ENCODE results near the gene CCPG1.

Gene CCPG1

DNA sequence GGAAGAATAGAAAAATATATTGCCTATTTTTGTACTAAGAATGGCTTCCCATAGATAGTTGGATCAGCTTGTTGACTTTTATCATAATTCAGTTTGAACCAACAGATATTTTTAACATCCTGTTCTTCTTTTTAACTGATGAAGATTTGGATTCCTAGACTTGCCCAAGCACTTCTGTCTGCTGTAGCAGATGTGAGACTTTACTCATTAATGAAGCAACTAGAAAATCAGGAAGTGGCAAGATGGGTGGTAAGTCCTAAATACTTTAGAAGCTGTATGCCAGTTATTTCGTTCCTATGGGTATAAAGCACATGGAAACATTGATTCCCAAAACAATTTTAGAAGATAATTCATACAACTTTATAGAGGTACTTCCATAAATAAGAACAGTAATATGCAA lies 80.8 kb downstream of the CCPG1 start:
- no peak for DNase-seq
- H3K36me3 ChIP-seq: no peaks in the 10 kb centered on the region
- H3K4me1 ChIP-seq: 0 out of 2 replicates have a peak, but pooled peaks cover 3% of the 10 kb centered on the region

DNA sequence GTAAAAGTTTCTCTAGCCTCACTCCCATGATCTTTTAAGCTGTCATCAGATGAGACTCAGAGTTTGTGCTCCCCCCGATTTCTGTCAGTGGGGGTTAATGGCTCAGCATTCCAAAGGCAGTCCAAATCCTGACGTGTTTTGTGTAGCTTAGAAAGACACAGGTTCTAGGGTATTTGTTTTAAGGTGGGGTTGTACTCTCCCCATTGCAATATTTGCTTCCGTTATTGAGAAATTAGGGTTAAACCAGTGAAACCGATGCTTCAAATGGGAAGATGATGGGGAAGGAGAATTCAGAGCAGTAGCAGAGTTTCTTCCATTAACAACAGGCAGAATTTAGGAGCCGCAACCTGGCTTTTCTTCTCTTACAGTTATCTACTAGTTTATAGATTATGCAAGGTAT lies 85.7 kb downstream of the CCPG1 start:
- Histone ChIP-seq H3K9me3 (no peaks in the 10 kb centered on the region), H3K27me3 (no peaks in the 10 kb centered on the region), H3K4me3 (ENCODE audit: low read depth, low read length) (no peak overlapping the region), H3K36me3 (no peaks in the 10 kb centered on the region), H3K4me1 (0 out of 2 replicates have a peak, but pooled peaks cover 2% of the 10 kb centered on the region)
- TF ChIP-seq, protein P1, sequence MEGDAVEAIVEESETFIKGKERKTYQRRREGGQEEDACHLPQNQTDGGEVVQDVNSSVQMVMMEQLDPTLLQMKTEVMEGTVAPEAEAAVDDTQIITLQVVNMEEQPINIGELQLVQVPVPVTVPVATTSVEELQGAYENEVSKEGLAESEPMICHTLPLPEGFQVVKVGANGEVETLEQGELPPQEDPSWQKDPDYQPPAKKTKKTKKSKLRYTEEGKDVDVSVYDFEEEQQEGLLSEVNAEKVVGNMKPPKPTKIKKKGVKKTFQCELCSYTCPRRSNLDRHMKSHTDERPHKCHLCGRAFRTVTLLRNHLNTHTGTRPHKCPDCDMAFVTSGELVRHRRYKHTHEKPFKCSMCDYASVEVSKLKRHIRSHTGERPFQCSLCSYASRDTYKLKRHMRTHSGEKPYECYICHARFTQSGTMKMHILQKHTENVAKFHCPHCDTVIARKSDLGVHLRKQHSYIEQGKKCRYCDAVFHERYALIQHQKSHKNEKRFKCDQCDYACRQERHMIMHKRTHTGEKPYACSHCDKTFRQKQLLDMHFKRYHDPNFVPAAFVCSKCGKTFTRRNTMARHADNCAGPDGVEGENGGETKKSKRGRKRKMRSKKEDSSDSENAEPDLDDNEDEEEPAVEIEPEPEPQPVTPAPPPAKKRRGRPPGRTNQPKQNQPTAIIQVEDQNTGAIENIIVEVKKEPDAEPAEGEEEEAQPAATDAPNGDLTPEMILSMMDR (IDR thresholded peaks at IDR 0.05; ENCODE audit: low read depth, low read length): no peak
- no peak for DNase-seq

More for the DNA sequence above, 80.8 kb downstream of the CCPG1 start:
- H3K27me3 ChIP-seq: no peaks in the 10 kb centered on the region
- TF ChIP-seq, protein P1 (IDR thresholded peaks at IDR 0.05; ENCODE audit: low read depth, low read length): no peak
- no peak overlapping the region for H3K4me3 ChIP-seq (ENCODE audit: low read depth, low read length)
- H3K9me3 ChIP-seq: no peaks in the 10 kb centered on the region

GRCh38 chr15:55320963-55321362 lies 87.2 kb downstream of the CCPG1 start:
- Histone ChIP-seq H3K4me3 (ENCODE audit: low read depth, low read length) (no peak overlapping the region), H3K27me3 (no peaks in the 10 kb centered on the region)
- TF ChIP-seq, protein P1 (IDR thresholded peaks at IDR 0.05; ENCODE audit: low read depth, low read length): no peak

DNA sequence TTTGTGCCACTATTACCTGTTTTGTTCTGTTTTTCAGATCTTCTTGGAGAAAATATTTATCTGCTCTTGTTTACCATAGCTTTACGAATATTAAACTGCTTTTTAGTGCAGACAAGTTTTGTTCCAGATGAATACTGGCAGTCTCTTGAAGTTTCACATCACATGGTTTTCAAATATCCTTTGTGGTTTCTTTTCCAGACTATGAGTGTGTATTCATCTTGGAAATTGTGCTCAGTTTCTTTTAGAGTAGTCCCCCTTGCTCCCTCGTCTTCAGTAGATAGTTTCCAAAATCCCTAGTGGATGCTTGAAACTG lies 88.0 kb downstream of the CCPG1 start:
- DNase-seq: no peak
- Histone ChIP-seq H3K4me3 (ENCODE audit: low read depth, low read length) (no peak overlapping the region), H3K27me3 (no peaks in the 10 kb centered on the region), H3K9me3 (no peaks in the 10 kb centered on the region), H3K36me3 (no peaks in the 10 kb centered on the region), H3K4me1 (0 out of 2 replicates have a peak, but pooled peaks cover 2% of the 10 kb centered on the region)
- TF ChIP-seq, protein P1 (IDR thresholded peaks at IDR 0.05; ENCODE audit: low read depth, low read length): no peak

More at GRCh38 chr15:55320963-55321362, 87.2 kb downstream of the CCPG1 start:
- DNase-seq: no peak
- no peaks in the 10 kb centered on the region for H3K36me3 ChIP-seq
- H3K9me3 ChIP-seq: no peaks in the 10 kb centered on the region
- 0 out of 2 replicates have a peak, but pooled peaks cover 2% of the 10 kb centered on the region for H3K4me1 ChIP-seq

DNA sequence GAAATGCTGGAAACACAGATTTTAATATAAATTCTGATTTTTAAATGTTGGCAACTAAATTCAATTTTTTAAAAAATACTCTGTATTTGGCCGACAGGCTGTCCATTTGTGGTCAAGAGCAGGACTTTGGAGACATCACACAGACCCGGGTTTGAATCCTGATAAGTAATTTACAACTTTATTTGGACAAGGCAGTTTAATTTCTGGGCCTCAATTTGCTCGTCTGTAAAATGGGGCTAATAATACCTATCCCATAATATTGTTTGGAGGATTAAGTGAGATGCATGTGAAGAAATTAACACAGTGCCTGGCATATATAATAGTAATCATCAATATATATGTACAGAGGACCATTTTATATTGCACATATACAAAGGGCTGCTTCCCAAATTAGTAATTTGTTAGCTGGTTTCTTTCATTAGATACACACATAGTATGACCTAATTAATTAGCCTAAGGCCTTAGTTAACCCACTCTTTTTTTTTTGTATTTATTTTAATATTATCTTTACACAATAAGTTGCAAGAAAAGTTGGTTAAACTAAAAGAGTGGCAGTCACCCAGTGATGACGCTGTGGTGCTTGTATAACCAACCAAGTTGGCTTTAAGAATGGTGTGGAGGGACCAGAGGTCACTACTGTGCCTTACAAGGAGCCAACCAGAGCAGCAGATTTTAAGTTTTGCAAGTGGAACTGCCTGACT lies 88.5 kb downstream of the CCPG1 start:
- TF ChIP-seq, protein P1 (IDR thresholded peaks at IDR 0.05; ENCODE audit: low read depth, low read length): no peak
- H3K4me1 ChIP-seq: 0 out of 2 replicates have a peak, but pooled peaks cover 2% of the 10 kb centered on the region
- H3K27me3 ChIP-seq: no peaks in the 10 kb centered on the region
- no peak for DNase-seq
- no peaks in the 10 kb centered on the region for H3K9me3 ChIP-seq
- H3K36me3 ChIP-seq: no peaks in the 10 kb centered on the region
- peak overlapping the region; percentile 78 for H3K4me3 ChIP-seq (ENCODE audit: low read depth, low read length)

Measured in BE2C (cell line).